ENCODE data around the gene ETNK2. TPM values are rescaled to one million over a fixed set of nuclear protein-coding genes. Genes with fewer than 3 reads are reported as not detected.
A peak's percentile ranks its signal among the peaks of the same experiment; 100 is the strongest.

ETNK2 gene, protein sequence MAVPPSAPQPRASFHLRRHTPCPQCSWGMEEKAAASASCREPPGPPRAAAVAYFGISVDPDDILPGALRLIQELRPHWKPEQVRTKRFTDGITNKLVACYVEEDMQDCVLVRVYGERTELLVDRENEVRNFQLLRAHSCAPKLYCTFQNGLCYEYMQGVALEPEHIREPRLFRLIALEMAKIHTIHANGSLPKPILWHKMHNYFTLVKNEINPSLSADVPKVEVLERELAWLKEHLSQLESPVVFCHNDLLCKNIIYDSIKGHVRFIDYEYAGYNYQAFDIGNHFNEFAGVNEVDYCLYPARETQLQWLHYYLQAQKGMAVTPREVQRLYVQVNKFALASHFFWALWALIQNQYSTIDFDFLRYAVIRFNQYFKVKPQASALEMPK
- total RNA-seq (1 to 10 TPM in 2 of 4 donors, under 1 TPM in 2; 0.88 to 1.7 (median 1.0) TPM), polyA plus RNA-seq (1 to 10 TPM in 2 of 3 donors, under 1 TPM in 1; 0.62 to 1.7 (median 1.3) TPM)
- long read RNA-seq, donor 1, partial matches to known transcripts: 0 of 1 reads
- long read RNA-seq, donor 1, other reads (novel, unspliced or antisense): 0 of 1 reads
- long read RNA-seq, donor 2, partial matches to known transcripts: 0 of 1 reads
- long read RNA-seq, donor 2, other reads (novel, unspliced or antisense): 1 of 1 reads

DNA sequence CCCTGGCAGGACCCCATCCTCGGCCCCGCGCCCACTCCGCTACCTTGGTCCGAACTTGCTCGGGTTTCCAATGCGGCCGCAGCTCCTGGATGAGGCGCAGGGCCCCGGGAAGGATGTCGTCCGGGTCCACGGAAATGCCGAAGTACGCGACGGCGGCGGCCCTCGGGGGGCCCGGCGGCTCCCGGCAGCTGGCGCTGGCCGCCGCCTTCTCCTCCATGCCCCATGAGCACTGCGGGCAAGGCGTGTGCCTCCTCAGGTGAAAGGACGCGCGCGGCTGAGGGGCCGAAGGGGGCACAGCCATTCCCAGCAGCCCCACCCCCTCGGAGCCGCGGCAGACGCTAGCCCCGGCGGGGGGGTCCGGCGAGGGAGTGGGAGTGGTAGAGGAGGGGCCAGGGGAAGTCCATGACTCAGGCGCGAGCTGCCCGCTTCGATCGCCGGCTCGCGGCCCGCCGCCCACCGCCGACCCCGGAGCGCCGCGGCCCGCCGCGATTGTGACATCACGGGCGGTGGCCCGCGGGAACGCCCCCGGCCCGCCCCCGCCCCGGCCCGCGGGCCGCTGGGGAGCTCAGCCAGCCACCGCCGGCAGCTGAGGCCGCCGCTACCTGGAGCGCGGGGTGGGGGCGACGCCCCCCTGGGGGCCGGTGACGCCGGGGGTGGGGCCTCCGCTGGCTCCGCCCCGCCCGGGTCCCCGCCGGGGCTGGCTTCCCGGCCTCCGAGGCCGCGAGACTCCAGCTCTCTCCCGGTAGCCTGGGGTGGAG, at the start of gene ETNK2:
ETNK2 (minus strand) TSS at position 493 of the 758 bp plus-strand sequence; CDS start at position 301, 192 bp downstream.
- DNase-seq: peak; percentile 71 to 78
- H3K27ac ChIP-seq: peak within 1 kb of the TSS; percentile 36

DNA sequence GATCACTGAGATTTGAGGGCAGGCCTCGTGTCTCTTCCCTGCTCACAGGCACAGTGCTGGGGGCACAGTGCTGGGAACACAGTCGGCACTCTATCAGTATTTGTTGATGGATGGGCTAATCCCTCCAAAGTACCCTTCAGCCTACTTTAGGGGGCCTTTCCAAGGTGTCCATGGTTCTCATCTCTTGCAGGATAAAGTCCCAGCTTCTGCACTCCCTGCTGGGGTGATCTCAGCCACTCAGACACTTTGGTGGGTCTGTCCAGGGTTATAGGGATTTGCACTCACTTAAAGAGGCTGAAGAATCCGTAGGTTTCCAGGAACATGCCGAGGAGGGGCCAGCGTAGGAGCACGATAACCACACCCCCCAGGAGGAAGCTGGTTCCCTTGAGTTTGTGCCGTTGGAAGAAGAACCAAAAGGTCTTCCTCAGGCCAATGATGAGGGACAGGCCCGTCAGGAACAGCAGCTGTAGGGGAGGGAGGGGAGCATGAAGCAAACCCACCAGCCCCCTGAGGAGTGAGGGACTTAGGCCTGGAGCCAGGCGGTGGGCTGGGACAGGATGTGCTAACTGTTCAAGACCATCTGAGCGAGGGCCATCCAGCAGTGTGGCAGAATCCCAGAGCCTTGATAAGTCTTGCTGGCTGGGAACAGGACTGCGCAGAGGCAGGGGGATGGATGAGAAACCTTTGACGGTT, 49.6 kb upstream of the ETNK2 start:
- Histone ChIP-seq H3K27ac (no peak overlapping the region), H3K36me3 (ENCODE audit: insufficient read depth in 1 of 2, low read depth in 1 of 2) (no peaks in the 10 kb centered on the region), H3K27me3 (ENCODE audit: insufficient read depth in 3 of 3, low read length in 2 of 3) (peaks cover 0 to 2% (median 0%) of the 10 kb centered on the region in 3 donors), H3K4me3 (no peak overlapping the region), H3K4me1 (peaks cover 22% of the 10 kb centered on the region), H3K9me3 (no peaks in the 10 kb centered on the region)
- ATAC-seq (no peak), DNase-seq (no peak)
- 86 to 90% (median 86%) methylated on average over 12 of the region's 12 CpGs for WGBS, 3 donors
- intact Hi-C loops (cut with DNase I): no loop called here
- TF ChIP-seq, protein P1, sequence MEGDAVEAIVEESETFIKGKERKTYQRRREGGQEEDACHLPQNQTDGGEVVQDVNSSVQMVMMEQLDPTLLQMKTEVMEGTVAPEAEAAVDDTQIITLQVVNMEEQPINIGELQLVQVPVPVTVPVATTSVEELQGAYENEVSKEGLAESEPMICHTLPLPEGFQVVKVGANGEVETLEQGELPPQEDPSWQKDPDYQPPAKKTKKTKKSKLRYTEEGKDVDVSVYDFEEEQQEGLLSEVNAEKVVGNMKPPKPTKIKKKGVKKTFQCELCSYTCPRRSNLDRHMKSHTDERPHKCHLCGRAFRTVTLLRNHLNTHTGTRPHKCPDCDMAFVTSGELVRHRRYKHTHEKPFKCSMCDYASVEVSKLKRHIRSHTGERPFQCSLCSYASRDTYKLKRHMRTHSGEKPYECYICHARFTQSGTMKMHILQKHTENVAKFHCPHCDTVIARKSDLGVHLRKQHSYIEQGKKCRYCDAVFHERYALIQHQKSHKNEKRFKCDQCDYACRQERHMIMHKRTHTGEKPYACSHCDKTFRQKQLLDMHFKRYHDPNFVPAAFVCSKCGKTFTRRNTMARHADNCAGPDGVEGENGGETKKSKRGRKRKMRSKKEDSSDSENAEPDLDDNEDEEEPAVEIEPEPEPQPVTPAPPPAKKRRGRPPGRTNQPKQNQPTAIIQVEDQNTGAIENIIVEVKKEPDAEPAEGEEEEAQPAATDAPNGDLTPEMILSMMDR (IDR thresholded peaks at IDR 0.05): no peak

More for the DNA sequence above, at the start of gene ETNK2:
- Histone ChIP-seq H3K9me3 (no peaks in the 10 kb centered on the region), H3K4me3 (peak within 1 kb of the TSS; percentile 70), H3K36me3 (ENCODE audit: insufficient read depth in 1 of 2, low read depth in 1 of 2) (no peaks in the 10 kb centered on the region), H3K4me1 (no peaks in the 10 kb centered on the region), H3K27me3 (ENCODE audit: insufficient read depth in 3 of 3, low read length in 2 of 3) (peaks cover 0 to 40% (median 12%) of the 10 kb centered on the region in 3 donors)
- TF ChIP-seq, protein P1 (IDR thresholded peaks at IDR 0.05): no peak
- 1 to 2% (median 1%) methylated on average over 37 to 94 of the region's 94 CpGs for WGBS, 3 donors
- intact Hi-C loops (cut with DNase I): no loop called here
- ATAC-seq: peak; percentile 23 to 50 (median 34)

DNA sequence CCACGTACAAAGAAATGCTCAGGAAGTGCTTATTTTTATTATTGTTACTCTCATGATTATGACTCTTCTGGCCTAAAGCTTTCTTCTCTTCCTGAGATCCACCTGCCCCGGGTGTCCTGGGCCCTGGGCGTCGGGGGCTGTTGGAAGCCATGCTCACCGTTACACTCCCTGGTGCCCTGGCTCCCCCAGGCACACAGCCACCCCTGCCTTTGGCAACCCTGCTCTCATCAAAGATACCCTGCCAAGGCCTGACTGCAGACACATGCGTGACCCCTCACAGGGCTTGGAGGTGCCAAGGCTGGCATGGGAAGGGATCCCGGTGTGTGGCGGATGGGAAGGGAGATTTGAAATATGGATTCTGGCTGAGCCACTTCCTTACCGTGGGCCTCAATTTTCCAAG, 47.7 kb upstream of the ETNK2 start:
- Histone ChIP-seq H3K36me3 (ENCODE audit: insufficient read depth in 1 of 2, low read depth in 1 of 2) (no peaks in the 10 kb centered on the region), H3K4me1 (peaks cover 22% of the 10 kb centered on the region), H3K27me3 (ENCODE audit: insufficient read depth in 3 of 3, low read length in 2 of 3) (peaks cover 0 to 2% (median 0%) of the 10 kb centered on the region in 3 donors), H3K4me3 (no peak overlapping the region), H3K27ac (peak overlapping the region; percentile 90), H3K9me3 (no peaks in the 10 kb centered on the region)
- DNase-seq (no peak), ATAC-seq (peak; percentile 25 to 56 (median 43))
- TF ChIP-seq, protein P1 (IDR thresholded peaks at IDR 0.05): no peak
- intact Hi-C loops (cut with DNase I): no loop called here
- WGBS, 3 donors: 19 to 39% (median 30%) methylated on average over 9 of the region's 9 CpGs
